Neural cell (in vitro differentiated cells): Measurements from ENCODE around the gene SSTR1. TPM values are rescaled to one million over a fixed set of nuclear protein-coding genes. Genes with fewer than 3 reads are reported as not detected.

Experiments
- H2AFZ ChIP-seq: fragments of 200-600, 300-800 bp; sonication (generic), shearing (Covaris generic); 2 replicates; pipeline ENCODE4 v1.6.0; 2014; ENCODE audit warnings: low read depth, mild to moderate bottlenecking, antibody characterized with exemption, low read length, moderate library complexity
- H3F3A ChIP-seq: fragments of 200-600 bp; shearing (Covaris generic); 2 replicates; pipeline ENCODE4 v1.6.1; 2016; ENCODE audit warnings: mild to moderate bottlenecking, moderate library complexity, mixed read lengths, antibody characterized with exemption, low read length; ENCODE audit not compliant: insufficient read depth, poor library complexity, severe bottlenecking
- H3K27ac ChIP-seq: fragments of 200-600, 300-800 bp; sonication (generic), shearing (Covaris generic); 2 replicates; pipeline ENCODE4 v1.5.1; 2014; ENCODE audit warnings: mild to moderate bottlenecking, low read length, moderate library complexity
- H3K27me3 ChIP-seq: fragments of 300-800, 200-600 bp; sonication (generic), shearing (Covaris generic); 2 replicates; pipeline ENCODE4 v1.6.0; 2014; ENCODE audit warnings: mild to moderate bottlenecking, low read depth, low read length, moderate library complexity; ENCODE audit not compliant: insufficient read depth
- H3K36me3 ChIP-seq: fragments of 300-800, 200-600 bp; sonication (generic), shearing (Covaris generic); 2 replicates; pipeline ENCODE4 v1.5.1; 2014; ENCODE audit warnings: mild to moderate bottlenecking, antibody characterized with exemption, low read length, moderate library complexity; ENCODE audit not compliant: insufficient read depth
- H3K4me2 ChIP-seq: fragments of 300-800, 200-600 bp; sonication (generic), shearing (Covaris generic); 2 replicates; pipeline ENCODE4 v1.6.0; 2014; ENCODE audit warnings: mild to moderate bottlenecking, low read length
- H3K4me3 ChIP-seq: fragments of 300-800, 200-600 bp; sonication (generic), shearing (Covaris generic); 2 replicates; pipeline ENCODE4 v1.5.1; 2014; ENCODE audit warnings: mild to moderate bottlenecking, low read length, moderate library complexity
- H3K79me2 ChIP-seq: fragments of 200-600 bp; shearing (Covaris generic); replicated peaks from 2 replicates; pipeline ENCODE4 v1.6.0; 2014; ENCODE audit warnings: mild to moderate bottlenecking, low read length, moderate library complexity; ENCODE audit not compliant: insufficient read depth
- H3K9ac ChIP-seq: fragments of 300-800, 200-600 bp; sonication (generic), shearing (Covaris generic); 2 replicates; pipeline ENCODE4 v1.6.1; 2016; ENCODE audit warnings: mild to moderate bottlenecking, low read length, mixed read lengths
- H3K9me2 ChIP-seq: fragments of 200-600 bp; shearing (Covaris generic); 2 replicates; pipeline ENCODE4 v1.6.1; 2016; ENCODE audit warnings: mild to moderate bottlenecking, low read length, mixed read lengths; ENCODE audit not compliant: insufficient read depth
- H3K9me3 ChIP-seq: fragments of 200-600, 300-800 bp; sonication (generic), shearing (Covaris generic); 2 replicates; pipeline ENCODE4 v1.6.1; 2016; ENCODE audit warnings: mild to moderate bottlenecking, mixed run types, low read length, moderate library complexity, mixed read lengths
- H4K20me1 ChIP-seq: fragments of 200-600 bp; shearing (Covaris generic); 2 replicates; pipeline ENCODE4 v1.6.1; 2016; ENCODE audit warnings: mild to moderate bottlenecking, mixed run types; ENCODE audit not compliant: insufficient read depth
- EP300 ChIP-seq: fragments of 450-650 bp; conservative IDR thresholded peaks from 2 replicates; pipeline ENCODE4 v1.6.1; 2014; ENCODE audit warnings: antibody characterized with exemption, mild to moderate bottlenecking, moderate library complexity; ENCODE audit not compliant: poor library complexity, severe bottlenecking
- EZH2 ChIP-seq: fragments of 200-600, 300-800 bp; shearing (Covaris generic), sonication (generic); IDR thresholded peaks from 2 replicates; pipeline ENCODE4 v1.6.1; 2014; ENCODE audit warnings: antibody characterized with exemption, low read length, borderline replicate concordance, mild to moderate bottlenecking; ENCODE audit not compliant: insufficient read depth, poor library complexity, severe bottlenecking
- MXI1 ChIP-seq: fragments of 450-650 bp; conservative IDR thresholded peaks from 2 replicates; pipeline ENCODE4 v1.6.1; 2014; ENCODE audit warnings: antibody characterized with exemption, mild to moderate bottlenecking; ENCODE audit not compliant: poor library complexity, severe bottlenecking
- POLR2AphosphoS5 ChIP-seq: IDR thresholded peaks from 2 replicates; pipeline ENCODE4 v1.6.1; 2012
- RAD21 ChIP-seq: fragments of 450-650 bp; conservative IDR thresholded peaks from 2 replicates; pipeline ENCODE4 v1.6.1; 2014; ENCODE audit warnings: antibody characterized with exemption, mild to moderate bottlenecking, moderate library complexity
- SMC3 ChIP-seq: fragments of 450-650 bp; conservative IDR thresholded peaks from 2 replicates; pipeline ENCODE4 v1.6.1; 2014; ENCODE audit warnings: antibody characterized with exemption, mild to moderate bottlenecking, moderate library complexity; ENCODE audit not compliant: poor library complexity
- TAF1 ChIP-seq: IDR thresholded peaks from 2 replicates; pipeline ENCODE4 v1.6.1; 2012; ENCODE audit warnings: low read depth
- polyA plus RNA-seq: library from polyadenylated mRNA; depleted of rRNA; stranded (reverse); fragments of >200 nt; gene quantifications from 2 replicates; pipeline ENCODE4 v1.2.3, GENCODE V29; 2014
- TF ChIP-seq, protein P1 (sequence below): IDR thresholded peaks from 2 replicates; pipeline ENCODE4 v1.6.1; 2012; ENCODE audit warnings: borderline replicate concordance
- TF ChIP-seq, protein P2 (sequence below): fragments of 450-650 bp; IDR thresholded peaks from 2 replicates; pipeline ENCODE4 v1.5.1; 2014; ENCODE audit warnings: antibody characterized with exemption, mild to moderate bottlenecking, moderate library complexity; ENCODE audit not compliant: poor library complexity, severe bottlenecking

Gene SSTR1
- polyA plus RNA-seq, 1 donor from 2014 or later: 2.4 TPM

DNA sequence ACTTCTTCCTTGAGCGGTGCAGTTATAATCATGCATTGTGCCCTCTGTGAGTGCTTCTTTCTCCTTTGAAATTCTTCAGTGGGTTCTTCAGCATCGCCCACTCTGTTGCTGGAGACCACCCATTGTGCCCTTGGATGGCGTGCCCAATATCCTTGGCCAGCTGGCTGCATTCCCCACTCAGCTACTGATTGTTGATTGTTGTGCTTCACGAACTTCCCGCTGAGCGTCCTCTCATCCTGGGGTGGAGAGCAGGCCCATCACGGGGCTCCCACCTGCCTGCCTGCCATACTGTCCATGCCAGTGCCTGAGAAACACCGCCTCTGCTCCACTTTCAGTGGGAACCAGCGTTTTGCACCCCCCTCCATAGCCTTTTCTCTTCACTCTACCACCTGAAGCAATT, 8.6 kb upstream of the SSTR1 start:
- H3K27ac ChIP-seq: no peak overlapping the region
- H3K9me3 ChIP-seq: no peaks in the 10 kb centered on the region
- no peak overlapping the region for H3K9ac ChIP-seq
- no peaks in the 10 kb centered on the region for H3K79me2 ChIP-seq
- no peaks in the 10 kb centered on the region for H4K20me1 ChIP-seq
- H2AFZ ChIP-seq: no peak overlapping the region
- H3K36me3 ChIP-seq: no peaks in the 10 kb centered on the region
- TF ChIP-seq, protein P1, sequence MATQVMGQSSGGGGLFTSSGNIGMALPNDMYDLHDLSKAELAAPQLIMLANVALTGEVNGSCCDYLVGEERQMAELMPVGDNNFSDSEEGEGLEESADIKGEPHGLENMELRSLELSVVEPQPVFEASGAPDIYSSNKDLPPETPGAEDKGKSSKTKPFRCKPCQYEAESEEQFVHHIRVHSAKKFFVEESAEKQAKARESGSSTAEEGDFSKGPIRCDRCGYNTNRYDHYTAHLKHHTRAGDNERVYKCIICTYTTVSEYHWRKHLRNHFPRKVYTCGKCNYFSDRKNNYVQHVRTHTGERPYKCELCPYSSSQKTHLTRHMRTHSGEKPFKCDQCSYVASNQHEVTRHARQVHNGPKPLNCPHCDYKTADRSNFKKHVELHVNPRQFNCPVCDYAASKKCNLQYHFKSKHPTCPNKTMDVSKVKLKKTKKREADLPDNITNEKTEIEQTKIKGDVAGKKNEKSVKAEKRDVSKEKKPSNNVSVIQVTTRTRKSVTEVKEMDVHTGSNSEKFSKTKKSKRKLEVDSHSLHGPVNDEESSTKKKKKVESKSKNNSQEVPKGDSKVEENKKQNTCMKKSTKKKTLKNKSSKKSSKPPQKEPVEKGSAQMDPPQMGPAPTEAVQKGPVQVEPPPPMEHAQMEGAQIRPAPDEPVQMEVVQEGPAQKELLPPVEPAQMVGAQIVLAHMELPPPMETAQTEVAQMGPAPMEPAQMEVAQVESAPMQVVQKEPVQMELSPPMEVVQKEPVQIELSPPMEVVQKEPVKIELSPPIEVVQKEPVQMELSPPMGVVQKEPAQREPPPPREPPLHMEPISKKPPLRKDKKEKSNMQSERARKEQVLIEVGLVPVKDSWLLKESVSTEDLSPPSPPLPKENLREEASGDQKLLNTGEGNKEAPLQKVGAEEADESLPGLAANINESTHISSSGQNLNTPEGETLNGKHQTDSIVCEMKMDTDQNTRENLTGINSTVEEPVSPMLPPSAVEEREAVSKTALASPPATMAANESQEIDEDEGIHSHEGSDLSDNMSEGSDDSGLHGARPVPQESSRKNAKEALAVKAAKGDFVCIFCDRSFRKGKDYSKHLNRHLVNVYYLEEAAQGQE: no peak
- TF ChIP-seq TAF1: no peak
- TF ChIP-seq EZH2: no peak
- no peak for TF ChIP-seq POLR2AphosphoS5
- TF ChIP-seq EP300: no peak
- TF ChIP-seq MXI1: no peak
- TF ChIP-seq, protein P2, sequence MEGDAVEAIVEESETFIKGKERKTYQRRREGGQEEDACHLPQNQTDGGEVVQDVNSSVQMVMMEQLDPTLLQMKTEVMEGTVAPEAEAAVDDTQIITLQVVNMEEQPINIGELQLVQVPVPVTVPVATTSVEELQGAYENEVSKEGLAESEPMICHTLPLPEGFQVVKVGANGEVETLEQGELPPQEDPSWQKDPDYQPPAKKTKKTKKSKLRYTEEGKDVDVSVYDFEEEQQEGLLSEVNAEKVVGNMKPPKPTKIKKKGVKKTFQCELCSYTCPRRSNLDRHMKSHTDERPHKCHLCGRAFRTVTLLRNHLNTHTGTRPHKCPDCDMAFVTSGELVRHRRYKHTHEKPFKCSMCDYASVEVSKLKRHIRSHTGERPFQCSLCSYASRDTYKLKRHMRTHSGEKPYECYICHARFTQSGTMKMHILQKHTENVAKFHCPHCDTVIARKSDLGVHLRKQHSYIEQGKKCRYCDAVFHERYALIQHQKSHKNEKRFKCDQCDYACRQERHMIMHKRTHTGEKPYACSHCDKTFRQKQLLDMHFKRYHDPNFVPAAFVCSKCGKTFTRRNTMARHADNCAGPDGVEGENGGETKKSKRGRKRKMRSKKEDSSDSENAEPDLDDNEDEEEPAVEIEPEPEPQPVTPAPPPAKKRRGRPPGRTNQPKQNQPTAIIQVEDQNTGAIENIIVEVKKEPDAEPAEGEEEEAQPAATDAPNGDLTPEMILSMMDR: no peak
- no peak for TF ChIP-seq SMC3
- no peak for TF ChIP-seq RAD21
- H3F3A ChIP-seq: no peaks in the 10 kb centered on the region
- no peaks in the 10 kb centered on the region for H3K9me2 ChIP-seq
- no peak overlapping the region for H3K4me3 ChIP-seq
- no peaks in the 10 kb centered on the region for H3K27me3 ChIP-seq
- no peak overlapping the region for H3K4me2 ChIP-seq

DNA sequence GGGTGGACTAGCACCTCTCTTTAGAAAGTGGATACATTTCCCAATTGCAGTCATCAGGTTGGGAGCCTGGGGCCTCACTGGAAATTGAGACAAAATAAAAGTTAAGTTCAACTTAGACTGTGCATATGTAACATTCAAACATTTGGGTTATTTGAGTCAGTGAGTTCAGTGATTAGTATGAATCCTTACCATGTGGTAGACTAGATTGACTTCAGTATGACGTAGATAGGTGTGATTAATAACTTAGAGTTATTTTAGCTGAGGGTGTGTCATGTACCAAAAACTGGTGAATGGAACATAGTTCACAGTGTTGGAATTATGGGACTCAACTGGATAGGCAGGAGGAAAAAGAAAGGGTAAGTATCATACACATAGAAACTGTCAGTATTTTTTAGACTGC, 8.0 kb upstream of the SSTR1 start:
- Histone ChIP-seq H3K4me3 (no peak overlapping the region), H3F3A (no peaks in the 10 kb centered on the region), H3K79me2 (no peaks in the 10 kb centered on the region), H3K9ac (no peak overlapping the region), H2AFZ (no peak overlapping the region), H4K20me1 (no peaks in the 10 kb centered on the region), H3K27ac (no peak overlapping the region), H3K36me3 (no peaks in the 10 kb centered on the region), H3K9me3 (no peaks in the 10 kb centered on the region), H3K9me2 (no peaks in the 10 kb centered on the region), H3K27me3 (no peaks in the 10 kb centered on the region), H3K4me2 (no peak overlapping the region)
- TF ChIP-seq SMC3: no peak
- TF ChIP-seq, protein P2: no peak
- no peak for TF ChIP-seq EZH2
- no peak for TF ChIP-seq EP300
- no peak for TF ChIP-seq MXI1
- TF ChIP-seq, protein P1: no peak
- TF ChIP-seq TAF1: no peak
